Measurements from ENCODE around the gene ZNF821. TPM values are rescaled to one million over a fixed set of nuclear protein-coding genes. Genes with fewer than 3 reads are reported as not detected.
A peak's percentile ranks its signal among the peaks of the same experiment; 100 is the strongest.

ZNF821 gene
- total RNA-seq, 4 donors from 2014 or later = 16.5 to 22.0 (median 19.3) TPM

DNA sequence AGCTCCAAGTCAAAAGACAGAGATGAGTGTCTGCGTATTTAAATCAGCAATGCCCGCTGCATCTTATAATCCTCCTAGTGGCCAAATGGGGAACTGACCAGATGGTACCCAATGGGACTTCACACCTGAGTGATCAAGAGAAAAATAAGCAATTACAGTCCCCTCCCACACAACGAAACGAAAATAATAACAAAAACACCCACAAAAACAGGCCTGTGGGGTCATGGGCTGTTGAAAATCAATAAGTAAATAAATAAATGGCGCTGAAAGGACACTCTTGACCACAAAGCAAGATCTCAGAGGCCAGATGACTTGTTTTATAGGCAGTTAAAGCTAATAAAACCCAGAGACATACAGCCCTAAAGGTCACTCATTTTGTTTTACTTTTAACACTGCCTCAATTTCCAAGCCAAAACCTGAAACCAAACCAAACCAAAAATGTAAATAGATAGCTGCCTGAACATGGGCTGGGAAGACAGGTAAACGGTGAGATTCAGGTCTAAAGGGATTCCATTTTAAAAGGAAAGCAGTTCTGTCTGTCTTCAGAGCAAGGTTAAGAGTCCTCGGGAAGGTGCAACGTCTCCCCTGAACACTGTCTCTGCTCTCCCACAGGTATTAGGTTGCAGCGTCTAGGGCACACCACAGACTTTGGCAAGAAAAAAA lies 1.3 kb downstream of the ZNF821 start:
- TF ChIP-seq POLR2A (IDR thresholded peaks at IDR 0.05) = no peak
- TF ChIP-seq, protein P1, sequence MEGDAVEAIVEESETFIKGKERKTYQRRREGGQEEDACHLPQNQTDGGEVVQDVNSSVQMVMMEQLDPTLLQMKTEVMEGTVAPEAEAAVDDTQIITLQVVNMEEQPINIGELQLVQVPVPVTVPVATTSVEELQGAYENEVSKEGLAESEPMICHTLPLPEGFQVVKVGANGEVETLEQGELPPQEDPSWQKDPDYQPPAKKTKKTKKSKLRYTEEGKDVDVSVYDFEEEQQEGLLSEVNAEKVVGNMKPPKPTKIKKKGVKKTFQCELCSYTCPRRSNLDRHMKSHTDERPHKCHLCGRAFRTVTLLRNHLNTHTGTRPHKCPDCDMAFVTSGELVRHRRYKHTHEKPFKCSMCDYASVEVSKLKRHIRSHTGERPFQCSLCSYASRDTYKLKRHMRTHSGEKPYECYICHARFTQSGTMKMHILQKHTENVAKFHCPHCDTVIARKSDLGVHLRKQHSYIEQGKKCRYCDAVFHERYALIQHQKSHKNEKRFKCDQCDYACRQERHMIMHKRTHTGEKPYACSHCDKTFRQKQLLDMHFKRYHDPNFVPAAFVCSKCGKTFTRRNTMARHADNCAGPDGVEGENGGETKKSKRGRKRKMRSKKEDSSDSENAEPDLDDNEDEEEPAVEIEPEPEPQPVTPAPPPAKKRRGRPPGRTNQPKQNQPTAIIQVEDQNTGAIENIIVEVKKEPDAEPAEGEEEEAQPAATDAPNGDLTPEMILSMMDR (IDR thresholded peaks at IDR 0.05) = peak; percentile 91 to 98 (median 94)
- peak in 2 of 3 donors; percentile 86 to 92 for DNase-seq
- H3K27me3 ChIP-seq = no peaks in the 10 kb centered on the region
- H3K4me3 ChIP-seq = peak overlapping the region; percentile 77 to 99 (median 95)
- H3K9me3 ChIP-seq = no peaks in the 10 kb centered on the region
- H3K4me1 ChIP-seq = peaks cover 0 to 21% (median 8%) of the 10 kb centered on the region in 4 donors
- H3K36me3 ChIP-seq = peaks cover 0 to 22% (median 0%) of the 10 kb centered on the region in 3 donors
- peak overlapping the region; percentile 90 to 99 (median 96) for H3K27ac ChIP-seq

DNA sequence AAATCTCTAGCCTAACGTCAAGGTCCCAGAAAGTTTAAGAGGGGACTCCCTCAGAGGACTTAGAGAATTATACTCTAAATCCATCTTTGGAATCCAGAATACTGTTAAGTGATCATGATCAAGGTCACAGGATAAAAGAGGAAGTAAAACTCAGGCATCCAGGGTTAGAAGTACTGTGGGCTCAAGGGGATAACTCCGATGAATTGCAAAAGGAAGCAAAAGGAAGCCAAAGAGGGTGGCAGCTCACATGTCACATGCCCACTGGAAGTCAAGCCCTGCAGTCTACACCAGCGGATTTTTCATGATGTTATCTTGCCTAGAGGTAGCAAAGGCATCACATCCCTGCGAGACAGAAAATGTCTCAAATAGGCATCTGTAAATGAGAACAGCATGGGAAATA lies 3.8 kb downstream of the ZNF821 start:
- no peak overlapping the region for H3K4me3 ChIP-seq
- H3K27me3 ChIP-seq = no peaks in the 10 kb centered on the region
- no peak overlapping the region for H3K27ac ChIP-seq
- TF ChIP-seq, protein P1 (IDR thresholded peaks at IDR 0.05) = no peak
- no peak for TF ChIP-seq POLR2A (IDR thresholded peaks at IDR 0.05)
- no peak for DNase-seq
- H3K4me1 ChIP-seq = peaks cover 0 to 21% (median 8%) of the 10 kb centered on the region in 4 donors
- H3K36me3 ChIP-seq = peaks cover 0 to 30% (median 0%) of the 10 kb centered on the region in 3 donors
- H3K9me3 ChIP-seq = no peaks in the 10 kb centered on the region

DNA sequence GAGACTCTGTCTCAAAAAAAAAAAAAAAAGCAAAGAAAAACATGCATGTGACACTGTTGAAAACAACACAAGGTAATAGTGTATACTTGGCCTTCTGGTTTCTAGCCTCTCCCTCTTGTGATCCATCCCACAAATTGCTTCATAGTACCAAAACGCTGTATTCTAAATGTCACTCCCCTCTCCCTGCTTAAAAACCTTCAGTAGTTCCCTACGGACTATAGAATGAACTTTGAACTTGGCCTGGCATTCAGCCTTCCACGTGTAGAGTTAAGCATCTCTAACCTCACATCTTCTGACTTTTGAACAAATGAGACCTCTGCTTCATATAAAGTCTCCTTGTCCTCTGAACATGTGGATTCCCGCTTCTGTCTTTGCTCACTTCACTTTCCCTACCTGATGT lies 5.1 kb downstream of the ZNF821 start:
- Histone ChIP-seq H3K27ac (no peak overlapping the region), H3K4me3 (no peak overlapping the region), H3K9me3 (no peaks in the 10 kb centered on the region), H3K36me3 (peaks cover 0 to 41% (median 0%) of the 10 kb centered on the region in 3 donors), H3K27me3 (no peaks in the 10 kb centered on the region), H3K4me1 (peaks cover 0 to 17% (median 8%) of the 10 kb centered on the region in 4 donors)
- TF ChIP-seq POLR2A (IDR thresholded peaks at IDR 0.05) = no peak
- TF ChIP-seq, protein P1 (IDR thresholded peaks at IDR 0.05) = no peak
- no peak for DNase-seq

DNA sequence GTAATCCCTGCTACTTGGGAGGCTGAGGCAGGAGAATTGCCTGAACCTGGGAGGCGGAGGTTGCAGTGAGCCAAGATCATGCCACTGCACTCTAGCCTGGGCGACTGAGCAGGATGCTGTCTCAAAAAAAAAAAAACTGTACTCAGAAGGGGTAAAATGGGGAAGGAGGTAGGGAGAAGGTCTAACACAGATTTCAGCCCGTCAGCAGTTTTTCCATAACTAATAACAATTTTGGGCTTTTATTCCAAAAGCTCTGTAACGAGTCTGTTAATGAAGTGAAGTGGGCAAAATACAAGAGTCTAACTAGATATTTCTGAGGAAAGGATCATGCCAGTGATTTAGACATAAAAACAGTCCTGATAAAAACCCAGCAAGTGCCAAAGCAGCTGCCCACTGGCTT lies 10.8 kb downstream of the ZNF821 start:
- H3K27ac ChIP-seq = no peak overlapping the region
- no peaks in the 10 kb centered on the region for H3K4me1 ChIP-seq
- TF ChIP-seq, protein P1 (IDR thresholded peaks at IDR 0.05) = no peak
- TF ChIP-seq POLR2A (IDR thresholded peaks at IDR 0.05) = no peak
- peaks cover 0 to 31% (median 0%) of the 10 kb centered on the region in 3 donors for H3K36me3 ChIP-seq
- no peak overlapping the region for H3K4me3 ChIP-seq
- H3K9me3 ChIP-seq = no peaks in the 10 kb centered on the region
- DNase-seq = no peak
- no peaks in the 10 kb centered on the region for H3K27me3 ChIP-seq

DNA sequence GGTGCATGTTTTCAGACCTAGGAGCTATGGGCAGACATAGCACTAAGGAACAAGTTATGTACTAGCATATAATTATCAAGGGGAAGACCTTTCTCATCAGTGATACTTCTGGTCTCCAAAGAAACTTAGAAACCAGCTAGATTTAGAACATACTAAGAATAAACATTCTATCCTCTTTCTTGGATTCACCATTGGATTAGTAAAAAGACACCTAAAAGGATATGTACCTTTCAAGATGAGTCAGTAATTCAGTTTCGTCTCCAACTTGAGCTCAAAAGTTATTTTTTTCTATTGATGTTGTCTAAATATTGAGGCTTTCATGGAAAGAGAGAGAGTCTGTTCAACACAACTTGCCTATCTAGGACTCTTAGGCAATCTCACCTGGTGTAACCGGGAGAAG lies 13.2 kb downstream of the ZNF821 start:
- no peak for TF ChIP-seq POLR2A (IDR thresholded peaks at IDR 0.05)
- TF ChIP-seq, protein P1 (IDR thresholded peaks at IDR 0.05) = no peak
- Histone ChIP-seq H3K27me3 (no peaks in the 10 kb centered on the region), H3K36me3 (peaks cover 0 to 43% (median 0%) of the 10 kb centered on the region in 3 donors), H3K9me3 (no peaks in the 10 kb centered on the region), H3K27ac (no peak overlapping the region), H3K4me3 (no peak overlapping the region), H3K4me1 (no peaks in the 10 kb centered on the region)
- no peak for DNase-seq

All from Peyer's patch (tissue), 4 donors.